CD4-positive, alpha-beta memory T cell (primary cell): Measurements from ENCODE around the gene TRIM42. TPM values are rescaled to one million over a fixed set of nuclear protein-coding genes. Genes with fewer than 3 reads are reported as not detected.

Experiments
- CTCF ChIA-PET: fragments of 350-600 bp; sonication (Branson Sonifier 250); formaldehyde crosslinking; loops from one replicate; lab custom pipeline; 2021; ENCODE audit warnings: inconsistent platforms; ENCODE audit not compliant: partially characterized antibody; lab: Charles Lee
- POLR2A ChIA-PET: fragments of 350-600 bp; sonication (Branson Sonifier 250); formaldehyde crosslinking; loops from one replicate; lab custom pipeline; 2021; ENCODE audit not compliant: partially characterized antibody; lab: Charles Lee
- DNase-seq, 5 donors: peaks; one replicate each; pipeline versions ENCODE4 v3.0.0 to v3.0.0-alpha.2; 2020 to 2022; ENCODE audit warnings: mixed read lengths in 1 of 5
- H3K27ac ChIP-seq: one replicate; pipeline ENCODE4 v1.7.0; 2013; ENCODE audit warnings: low read depth, low read length
- H3K27me3 ChIP-seq: 2 replicates; pipeline ENCODE4 v1.7.0; 2013; ENCODE audit warnings: mild to moderate bottlenecking, low read length, moderate library complexity; ENCODE audit not compliant: insufficient read depth
- H3K36me3 ChIP-seq: 2 replicates; pipeline ENCODE4 v1.7.0; 2013; ENCODE audit warnings: mild to moderate bottlenecking, low read length, moderate library complexity; ENCODE audit not compliant: insufficient read depth
- H3K4me1 ChIP-seq: 2 replicates; pipeline ENCODE4 v1.7.0; 2013; ENCODE audit warnings: mild to moderate bottlenecking, low read length, moderate library complexity; ENCODE audit not compliant: insufficient read depth
- H3K4me3 ChIP-seq, 2 donors: one replicate each; pipeline ENCODE4 v1.7.0; 2013; ENCODE audit warnings: low read length in 2 of 2, mild to moderate bottlenecking in 1 of 2
- H3K9me3 ChIP-seq, 2 donors: one replicate each; pipeline ENCODE4 v1.7.0; 2013; ENCODE audit warnings: low read length in 2 of 2, control low read depth in 1 of 2; ENCODE audit not compliant: control insufficient read depth in 1 of 2
- H3K27ac Mint-ChIP-seq, 7 donors: one replicate each; pipeline ENCODE4 v1.8.0; 2020 to 2021; ENCODE audit warnings: mixed read lengths in 7 of 7, mild to moderate bottlenecking in 6 of 7, inconsistent platforms in 3 of 7, moderate library complexity in 3 of 7
- H3K27me3 Mint-ChIP-seq, 2 donors: one replicate each; pipeline ENCODE4 v1.8.0; 2020 to 2021; ENCODE audit warnings: mixed read lengths in 2 of 2
- H3K36me3 Mint-ChIP-seq, 2 donors: one replicate each; pipeline ENCODE4 v1.8.0; 2020 to 2021; ENCODE audit warnings: mixed read lengths in 2 of 2, inconsistent platforms in 1 of 2, mild to moderate bottlenecking in 1 of 2
- H3K4me1 Mint-ChIP-seq, 4 donors: one replicate each; pipeline ENCODE4 v1.8.0; 2020 to 2021; ENCODE audit warnings: mixed read lengths in 4 of 4, mild to moderate bottlenecking in 1 of 4
- H3K4me3 Mint-ChIP-seq, 8 donors: one replicate each; pipeline ENCODE4 v1.8.0; 2020 to 2021; ENCODE audit warnings: mixed read lengths in 8 of 8, mild to moderate bottlenecking in 7 of 8, moderate library complexity in 6 of 8, inconsistent platforms in 3 of 8
- H3K9me3 Mint-ChIP-seq, 8 donors: one replicate each; pipeline ENCODE4 v1.8.0; 2020 to 2021; ENCODE audit warnings: mixed read lengths in 8 of 8, mild to moderate bottlenecking in 5 of 8, inconsistent platforms in 3 of 8, moderate library complexity in 1 of 8
- intact Hi-C: fragments of 100-400 bp; cut with micrococcal nuclease; formaldehyde crosslinking; loops from one replicate; pipeline ENCODE4 v1.15.1; 2023
- polyA plus RNA-seq, 2 donors: library from polyadenylated mRNA; unstranded; fragments of 300-500 nt; fragmentation: Illumina TruSeq; gene quantifications; one replicate each; pipeline ENCODE4 v1.2.3, GENCODE V29; 2021
- total RNA-seq, 2 experiments: library from RNA; stranded (reverse); gene quantifications; one replicate each; pipeline ENCODE4 v1.2.3, GENCODE V29; 2021

The TRIM42 gene
- total RNA-seq (not detected), polyA plus RNA-seq (not detected)

DNA sequence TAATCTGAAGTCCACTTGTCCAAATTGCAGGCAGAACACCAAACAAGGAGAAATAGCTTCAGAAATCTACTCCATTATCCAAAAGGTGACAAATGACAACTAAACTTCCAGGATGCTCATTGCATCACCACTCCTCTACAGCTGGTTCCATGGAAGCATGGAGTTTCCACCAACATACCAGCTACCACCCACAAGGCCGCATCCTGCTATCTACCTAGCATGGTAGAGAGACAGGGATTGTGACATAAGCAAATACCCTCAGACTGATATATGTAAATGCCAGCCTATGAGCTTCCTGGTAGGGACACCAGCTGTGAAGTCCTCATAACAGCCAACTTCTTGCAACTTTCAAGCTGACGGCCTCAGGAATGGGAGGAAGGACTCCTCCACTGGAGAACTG lies at the start of gene TRIM42:
TSS of gene TRIM42 (plus strand) at position 301 of the 400 bp plus-strand sequence. CDS start 166 bp downstream, outside the sequence.
- peak within 1 kb of the TSS in 1 of 7 donors; percentile 71 for H3K27ac Mint-ChIP-seq
- Histone ChIP-seq H3K4me1 (no peaks in the 10 kb centered on the region), H3K27me3 (no peaks in the 10 kb centered on the region), H3K4me3 (no peak within 1 kb of the TSS), H3K27ac (no peak within 1 kb of the TSS), H3K9me3 (no peaks in the 10 kb centered on the region), H3K36me3 (no peaks in the 10 kb centered on the region)
- H3K36me3 Mint-ChIP-seq = no peaks in the 10 kb centered on the region
- H3K4me1 Mint-ChIP-seq = no peaks in the 10 kb centered on the region
- POLR2A ChIA-PET = no interaction called here
- H3K4me3 Mint-ChIP-seq = no peak within 1 kb of the TSS
- CTCF ChIA-PET = interaction anchor here (1.3 kb wide), 1 partner anchor 17 kb away, joined by 3 read pairs; no protein-coding TSS in a partner anchor
- DNase-seq = no peak
- peaks cover 0 to 5% (median under 1%) of the 10 kb centered on the region in 8 donors for H3K9me3 Mint-ChIP-seq
- H3K27me3 Mint-ChIP-seq = no peaks in the 10 kb centered on the region
- intact Hi-C loops = no loop called here

GRCh38 chr3:140628606-140629005 lies 49.3 kb upstream of the TRIM42 start:
- no peaks in the 10 kb centered on the region for H3K4me1 ChIP-seq
- H3K27ac ChIP-seq = no peak overlapping the region
- Mint-ChIP-seq H3K27ac (no peak overlapping the region), H3K4me3 (no peak overlapping the region), H3K9me3 (peaks cover 0 to 2% (median 0%) of the 10 kb centered on the region in 8 donors), H3K4me1 (no peaks in the 10 kb centered on the region), H3K27me3 (no peaks in the 10 kb centered on the region), H3K36me3 (no peaks in the 10 kb centered on the region)
- no peaks in the 10 kb centered on the region for H3K27me3 ChIP-seq
- no peak overlapping the region for H3K4me3 ChIP-seq
- POLR2A ChIA-PET = no interaction called here
- no peaks in the 10 kb centered on the region for H3K9me3 ChIP-seq
- DNase-seq = no peak
- intact Hi-C loops = no loop called here
- CTCF ChIA-PET = no interaction called here
- no peaks in the 10 kb centered on the region for H3K36me3 ChIP-seq

DNA sequence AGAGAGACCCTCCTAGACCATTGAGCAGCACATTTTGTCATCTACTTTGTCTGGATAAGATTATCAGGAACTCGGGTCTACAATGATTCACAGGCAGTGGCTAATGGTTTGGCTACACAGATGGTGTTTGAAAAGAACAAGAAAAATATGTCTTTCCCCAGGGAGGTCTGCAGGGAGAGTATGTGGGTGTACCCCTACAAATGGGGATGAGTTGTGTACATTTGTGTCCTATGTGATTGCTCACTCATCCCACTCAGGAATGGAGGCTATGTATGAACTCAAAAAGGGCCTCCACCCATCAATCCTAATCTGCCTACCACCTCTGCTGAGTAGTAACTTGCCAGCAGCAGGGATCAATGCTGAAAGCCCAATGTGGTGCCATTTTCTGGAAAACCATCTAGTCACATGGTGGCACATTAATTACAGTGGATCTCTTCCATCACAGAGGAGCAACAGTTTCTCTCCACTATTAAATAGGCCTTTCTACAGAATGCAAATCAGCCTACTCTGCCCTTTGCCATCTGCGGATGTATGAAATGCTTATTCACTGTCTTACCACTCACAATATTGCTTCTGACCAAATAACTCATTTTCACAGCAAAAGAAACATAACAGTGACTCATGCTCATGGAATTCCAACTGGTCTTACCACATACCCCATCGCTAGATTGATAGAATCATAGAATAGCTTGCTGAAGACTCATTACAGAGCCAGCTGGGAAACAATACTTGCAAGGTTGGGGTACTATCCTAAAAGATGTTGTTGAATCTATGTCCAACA lies 48.3 kb upstream of the TRIM42 start:
- intact Hi-C loops = no loop called here
- no peaks in the 10 kb centered on the region for H3K36me3 Mint-ChIP-seq

GRCh38 chr3:140630366-140630765 lies 47.5 kb upstream of the TRIM42 start:
- DNase-seq = no peak
- Histone ChIP-seq H3K36me3 (no peaks in the 10 kb centered on the region), H3K27me3 (no peaks in the 10 kb centered on the region), H3K9me3 (no peaks in the 10 kb centered on the region), H3K27ac (no peak overlapping the region), H3K4me1 (no peaks in the 10 kb centered on the region), H3K4me3 (no peak overlapping the region)
- no peaks in the 10 kb centered on the region for H3K27me3 Mint-ChIP-seq
- ChIA-PET CTCF (no interaction called here), POLR2A (no interaction called here)
- no peak overlapping the region for H3K4me3 Mint-ChIP-seq
- no peaks in the 10 kb centered on the region for H3K4me1 Mint-ChIP-seq
- peaks cover 0 to 2% (median 0%) of the 10 kb centered on the region in 8 donors for H3K9me3 Mint-ChIP-seq
- H3K27ac Mint-ChIP-seq = no peak overlapping the region
- intact Hi-C loops = no loop called here
- no peaks in the 10 kb centered on the region for H3K36me3 Mint-ChIP-seq

More for the DNA sequence above, 48.3 kb upstream of the TRIM42 start:
- no peaks in the 10 kb centered on the region for H3K4me1 Mint-ChIP-seq
- no peaks in the 10 kb centered on the region for H3K9me3 ChIP-seq
- no peaks in the 10 kb centered on the region for H3K36me3 ChIP-seq
- H3K27me3 Mint-ChIP-seq = no peaks in the 10 kb centered on the region
- DNase-seq = no peak
- no peak overlapping the region for H3K27ac ChIP-seq
- no peak overlapping the region for H3K4me3 ChIP-seq
- no peaks in the 10 kb centered on the region for H3K27me3 ChIP-seq
- H3K9me3 Mint-ChIP-seq = peaks cover 0 to 2% (median 0%) of the 10 kb centered on the region in 8 donors
- H3K4me3 Mint-ChIP-seq = no peak overlapping the region
- no peak overlapping the region for H3K27ac Mint-ChIP-seq
- CTCF ChIA-PET = no interaction called here
- no peaks in the 10 kb centered on the region for H3K4me1 ChIP-seq
- POLR2A ChIA-PET = no interaction called here

DNA sequence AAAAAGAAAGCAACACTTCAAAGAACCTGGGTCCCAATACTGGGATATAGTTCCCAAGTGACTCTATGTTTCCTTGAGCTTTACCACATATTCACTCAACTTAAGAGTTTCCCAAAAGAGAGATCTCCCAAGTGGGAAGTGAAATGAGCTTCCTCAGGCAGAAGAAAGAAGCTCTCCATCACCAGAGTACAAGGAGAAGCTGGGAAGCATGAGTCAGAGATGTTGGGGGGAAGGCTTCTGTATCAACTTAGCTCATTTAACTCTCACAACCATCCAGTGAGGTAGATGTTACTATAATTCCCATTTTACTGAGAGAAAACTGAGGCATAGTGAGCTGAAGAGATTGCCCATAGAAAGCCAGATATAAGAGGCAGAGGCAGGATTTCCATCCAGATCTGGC lies 47.0 kb upstream of the TRIM42 start:
- ChIA-PET CTCF (no interaction called here), POLR2A (no interaction called here)
- H3K4me1 Mint-ChIP-seq = no peaks in the 10 kb centered on the region
- intact Hi-C loops = no loop called here
- no peaks in the 10 kb centered on the region for H3K27me3 Mint-ChIP-seq
- Histone ChIP-seq H3K27me3 (no peaks in the 10 kb centered on the region), H3K9me3 (no peaks in the 10 kb centered on the region), H3K36me3 (no peaks in the 10 kb centered on the region), H3K4me1 (no peaks in the 10 kb centered on the region), H3K27ac (no peak overlapping the region), H3K4me3 (no peak overlapping the region)
- H3K36me3 Mint-ChIP-seq = no peaks in the 10 kb centered on the region
- no peak overlapping the region for H3K27ac Mint-ChIP-seq
- no peak overlapping the region for H3K4me3 Mint-ChIP-seq
- H3K9me3 Mint-ChIP-seq = peaks cover 0 to 2% (median 0%) of the 10 kb centered on the region in 8 donors
- no peak for DNase-seq

DNA sequence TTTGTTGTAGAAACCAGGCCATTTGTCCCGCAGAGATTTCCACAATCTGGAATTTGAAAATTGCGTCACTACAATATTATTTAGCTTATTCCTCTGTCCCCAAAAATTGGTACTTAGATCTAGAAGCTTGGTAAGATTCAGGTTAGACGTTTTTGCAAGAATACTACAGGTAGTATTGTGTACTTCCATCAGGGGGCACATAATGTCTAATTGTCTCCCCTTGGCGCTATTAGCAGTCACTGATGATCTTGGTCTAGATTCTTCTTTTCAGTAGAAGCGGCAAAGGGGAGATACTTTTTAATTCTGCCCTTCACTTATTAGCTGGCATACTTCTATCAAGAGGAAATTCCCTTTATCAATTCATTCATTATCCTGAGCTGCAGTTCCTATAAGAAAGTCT lies 42.6 kb upstream of the TRIM42 start:
- Mint-ChIP-seq H3K4me1 (no peaks in the 10 kb centered on the region), H3K27me3 (peaks cover 0 to 2% of the 10 kb centered on the region in 2 donors), H3K36me3 (no peaks in the 10 kb centered on the region), H3K9me3 (peaks cover 0 to 2% (median 0%) of the 10 kb centered on the region in 8 donors), H3K27ac (no peak overlapping the region), H3K4me3 (no peak overlapping the region)
- ChIA-PET CTCF (no interaction called here), POLR2A (no interaction called here)
- no peaks in the 10 kb centered on the region for H3K9me3 ChIP-seq
- intact Hi-C loops = no loop called here
- DNase-seq = no peak
- H3K36me3 ChIP-seq = no peaks in the 10 kb centered on the region
- no peaks in the 10 kb centered on the region for H3K4me1 ChIP-seq
- no peak overlapping the region for H3K27ac ChIP-seq
- H3K27me3 ChIP-seq = no peaks in the 10 kb centered on the region
- no peak overlapping the region for H3K4me3 ChIP-seq

- no peaks in the 10 kb centered on the region for H3K36me3 ChIP-seq
- peaks cover 0 to 2% of the 10 kb centered on the region in 2 donors for H3K27me3 Mint-ChIP-seq
- H3K9me3 ChIP-seq = no peaks in the 10 kb centered on the region
- H3K27me3 ChIP-seq = no peaks in the 10 kb centered on the region
- POLR2A ChIA-PET = no interaction called here
- H3K4me3 ChIP-seq = no peak overlapping the region
- no peak overlapping the region for H3K27ac ChIP-seq
- no peak for DNase-seq
- intact Hi-C loops = no loop called here
- H3K4me1 Mint-ChIP-seq = no peaks in the 10 kb centered on the region
- H3K4me3 Mint-ChIP-seq = no peak overlapping the region
- CTCF ChIA-PET = no interaction called here
- H3K4me1 ChIP-seq = no peaks in the 10 kb centered on the region
- no peaks in the 10 kb centered on the region for H3K36me3 Mint-ChIP-seq
- H3K27ac Mint-ChIP-seq = no peak overlapping the region
- H3K9me3 Mint-ChIP-seq = peaks cover 0 to 4% (median 0%) of the 10 kb centered on the region in 8 donors
Measured at GRCh38 chr3:140636406-140637138, 41.3 kb upstream of the TRIM42 start.
